ENCODE results near the gene MARCHF4. TPM values are rescaled to one million over a fixed set of nuclear protein-coding genes. Genes with fewer than 3 reads are reported as not detected.

The MARCHF4 gene
- total RNA-seq, 2 donors from 2014 or later: 0.14 TPM; not detected in 1

GRCh38 chr2:216379977-216380376 lies 7.7 kb upstream of the MARCHF4 start:
- Histone ChIP-seq H3K36me3 (no peaks in the 10 kb centered on the region), H3K4me1 (ENCODE audit: control insufficient read depth in 1 of 2, low read depth in 2 of 2) (no peaks in the 10 kb centered on the region), H3K4me3 (no peak overlapping the region), H3K27me3 (replicated peaks; ENCODE audit: insufficient read depth) (no peaks in the 10 kb centered on the region), H3K9me3 (no peaks in the 10 kb centered on the region), H3K27ac (no peak overlapping the region)
- ATAC-seq (ENCODE audit: insufficient number of reproducible peaks, low FRiP score, low read depth) (no peak), DNase-seq (ENCODE audit: low spot score) (no peak)
- no peak for TF ChIP-seq CTCF (IDR thresholded peaks at IDR 0.05)

GRCh38 chr2:216375286-216375685 lies 3.0 kb upstream of the MARCHF4 start:
- DNase-seq (ENCODE audit: low spot score) (no peak), ATAC-seq (ENCODE audit: insufficient number of reproducible peaks, low FRiP score, low read depth) (no peak)
- no peak for TF ChIP-seq CTCF (IDR thresholded peaks at IDR 0.05)
- Histone ChIP-seq H3K27ac (no peak overlapping the region), H3K4me3 (no peak overlapping the region), H3K9me3 (no peaks in the 10 kb centered on the region), H3K4me1 (ENCODE audit: control insufficient read depth in 1 of 2, low read depth in 2 of 2) (peaks cover 9 to 16% of the 10 kb centered on the region in 2 donors), H3K36me3 (no peaks in the 10 kb centered on the region), H3K27me3 (replicated peaks; ENCODE audit: insufficient read depth) (no peaks in the 10 kb centered on the region)

- ATAC-seq (ENCODE audit: insufficient number of reproducible peaks, low FRiP score, low read depth) (no peak), DNase-seq (ENCODE audit: low spot score) (no peak)
- Histone ChIP-seq H3K4me3 (no peak overlapping the region), H3K27me3 (replicated peaks; ENCODE audit: insufficient read depth) (no peaks in the 10 kb centered on the region), H3K4me1 (ENCODE audit: control insufficient read depth in 1 of 2, low read depth in 2 of 2) (peaks cover 9 to 16% of the 10 kb centered on the region in 2 donors), H3K9me3 (no peaks in the 10 kb centered on the region), H3K27ac (no peak overlapping the region), H3K36me3 (no peaks in the 10 kb centered on the region)
- TF ChIP-seq CTCF (IDR thresholded peaks at IDR 0.05): no peak
Observed at GRCh38 chr2:216373896-216374295, 1.6 kb upstream of the MARCHF4 start.

- H3K4me1 ChIP-seq (ENCODE audit: control insufficient read depth in 1 of 2, low read depth in 2 of 2): peaks cover 9 to 16% of the 10 kb centered on the region in 2 donors
- no peaks in the 10 kb centered on the region for H3K36me3 ChIP-seq
- no peak for ATAC-seq (ENCODE audit: insufficient number of reproducible peaks, low FRiP score, low read depth)
- H3K4me3 ChIP-seq: peak overlapping the region; percentile 62
- H3K9me3 ChIP-seq: no peaks in the 10 kb centered on the region
- no peak overlapping the region for H3K27ac ChIP-seq
- no peak for TF ChIP-seq CTCF (IDR thresholded peaks at IDR 0.05)
- H3K27me3 ChIP-seq (replicated peaks; ENCODE audit: insufficient read depth): no peaks in the 10 kb centered on the region
- DNase-seq (ENCODE audit: low spot score): no peak
Observed at GRCh38 chr2:216372761-216373291, 543 bp upstream of the MARCHF4 start.

- Histone ChIP-seq H3K27ac (no peak overlapping the region), H3K9me3 (no peaks in the 10 kb centered on the region), H3K4me1 (ENCODE audit: control insufficient read depth in 1 of 2, low read depth in 2 of 2) (peaks cover 9 to 16% of the 10 kb centered on the region in 2 donors), H3K4me3 (peak overlapping the region; percentile 62), H3K27me3 (replicated peaks; ENCODE audit: insufficient read depth) (no peaks in the 10 kb centered on the region), H3K36me3 (no peaks in the 10 kb centered on the region)
- TF ChIP-seq CTCF (IDR thresholded peaks at IDR 0.05): no peak
- DNase-seq (ENCODE audit: low spot score) (no peak), ATAC-seq (ENCODE audit: insufficient number of reproducible peaks, low FRiP score, low read depth) (no peak)
Observed at GRCh38 chr2:216370961-216371712, 1.1 kb downstream of the MARCHF4 start.

Measured in thoracic aorta (tissue), 2 donors.